GM18499 (cell line): ENCODE data around the gene PINK1.

Source experiments
- ATAC-seq: cut with Tn5 transposase; IDR thresholded peaks from one replicate; pipeline ENCODE4 v1.9.1; 2021; ENCODE audit warnings: moderate number of reproducible peaks; ENCODE audit not compliant: insufficient read depth, unreplicated experiment

The PINK1 gene

DNA sequence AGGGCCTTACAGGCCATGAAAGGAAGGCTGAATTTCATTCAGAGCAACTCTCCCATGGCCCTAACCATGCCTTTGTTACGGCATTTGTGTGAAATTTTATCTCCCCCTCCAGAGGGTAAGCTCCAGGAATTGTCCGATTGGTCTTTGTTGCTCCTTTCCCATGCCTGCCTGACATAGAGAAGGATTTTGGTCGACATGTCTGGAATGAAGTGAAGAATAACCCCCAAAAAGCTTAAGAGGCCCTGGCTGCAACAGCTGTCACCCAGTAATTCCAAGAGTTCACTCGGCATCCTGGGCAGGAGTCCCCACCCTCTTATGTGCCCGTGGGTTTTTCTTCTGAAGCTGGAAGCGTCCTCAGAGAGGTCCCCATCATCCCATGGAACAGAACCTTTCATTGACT, 23.7 kb upstream of the PINK1 start:
- no peak for ATAC-seq

- ATAC-seq: no peak
These were observed 22.3 kb upstream of the PINK1 start for GRCh38 chr1:20610970-20611369.

DNA sequence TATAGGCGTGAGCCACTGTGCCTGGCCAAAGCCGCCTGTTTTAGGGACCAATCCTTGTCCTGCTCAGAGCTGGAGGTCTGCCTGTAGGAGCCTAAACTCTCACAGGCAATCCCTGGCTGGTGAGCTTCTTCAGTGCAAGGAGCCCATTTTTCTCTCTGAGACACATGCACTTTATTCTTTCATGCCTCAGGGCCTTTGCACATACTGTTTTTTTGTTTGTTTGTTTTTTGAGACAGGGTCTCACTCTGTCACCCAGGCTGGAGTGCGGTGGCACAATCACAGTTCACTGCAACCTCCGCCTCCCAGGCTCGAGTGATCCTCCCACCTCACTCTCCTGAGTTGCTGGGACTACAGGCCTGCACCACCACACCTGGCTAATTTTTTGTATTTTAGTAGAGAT, 21.6 kb upstream of the PINK1 start:
- ATAC-seq: no peak

DNA sequence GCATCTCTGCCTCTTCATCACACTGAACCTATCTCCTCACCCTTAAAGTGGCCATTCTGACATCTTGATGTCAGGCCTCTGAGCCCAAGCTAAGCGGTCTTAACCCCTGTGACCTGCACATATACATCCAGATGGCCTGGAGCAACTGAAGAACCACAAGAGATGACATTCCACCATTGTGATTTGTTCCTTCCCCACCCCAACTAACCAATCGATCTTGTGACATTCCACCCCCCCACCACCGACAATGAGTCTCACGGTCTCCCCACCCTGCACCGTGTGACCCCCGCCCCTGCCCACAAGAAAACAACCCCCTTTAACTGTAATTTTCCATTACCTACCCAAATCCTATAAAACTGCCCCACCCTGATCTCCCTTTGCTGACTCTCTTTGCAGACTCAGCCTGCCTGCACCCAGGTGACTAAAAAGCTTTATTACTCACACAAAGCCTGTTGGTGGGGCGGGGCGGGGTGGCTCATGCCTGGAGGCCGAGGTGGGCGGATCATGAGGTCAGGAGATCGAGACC, 21.0 kb upstream of the PINK1 start:
- ATAC-seq: no peak

- ATAC-seq: no peak
These were observed 19.1 kb upstream of the PINK1 start for GRCh38 chr1:20614131-20614579.

DNA sequence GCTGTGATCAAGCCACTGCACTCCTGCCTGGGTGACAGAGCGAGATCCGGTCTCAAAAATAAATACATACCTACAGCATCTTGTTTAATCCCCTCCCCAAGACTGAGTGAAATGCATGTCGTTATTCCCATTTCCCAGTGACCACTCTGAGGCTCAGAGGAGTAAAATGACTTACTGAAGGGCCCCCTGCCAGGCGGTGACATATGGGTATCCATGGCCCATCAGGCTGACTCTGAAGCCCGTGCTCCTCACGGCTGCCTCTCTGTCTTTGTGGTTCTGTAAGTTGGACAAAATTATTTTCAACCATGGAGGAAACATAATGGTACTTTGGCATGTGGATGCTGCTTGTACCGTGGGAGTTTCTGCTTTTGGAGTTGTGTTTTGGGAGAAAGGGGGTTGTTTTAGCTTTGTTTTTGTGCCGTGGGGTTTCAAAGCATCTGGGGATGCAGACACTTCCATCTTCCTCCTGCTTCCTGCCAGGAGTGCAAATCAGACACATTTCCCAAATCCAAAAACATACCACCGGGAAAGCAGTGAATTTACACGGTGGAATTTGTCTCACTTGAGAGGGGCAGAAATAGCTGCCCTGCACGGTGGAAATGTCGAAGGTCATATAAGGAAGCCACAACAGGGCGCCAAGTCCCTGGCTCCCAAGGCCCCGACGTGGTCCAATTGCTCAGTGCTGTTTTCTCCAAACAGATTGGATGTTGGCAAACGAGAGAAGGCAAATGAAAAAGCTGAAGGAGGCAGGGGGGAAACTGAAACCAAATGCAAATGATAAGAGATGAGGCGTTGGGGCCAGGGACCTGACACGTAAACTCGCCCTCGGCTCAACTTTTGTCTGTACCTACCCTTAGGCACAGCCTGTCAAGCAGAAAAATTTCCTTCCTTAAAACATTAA, 17.1 kb upstream of the PINK1 start:
- no peak for ATAC-seq

DNA sequence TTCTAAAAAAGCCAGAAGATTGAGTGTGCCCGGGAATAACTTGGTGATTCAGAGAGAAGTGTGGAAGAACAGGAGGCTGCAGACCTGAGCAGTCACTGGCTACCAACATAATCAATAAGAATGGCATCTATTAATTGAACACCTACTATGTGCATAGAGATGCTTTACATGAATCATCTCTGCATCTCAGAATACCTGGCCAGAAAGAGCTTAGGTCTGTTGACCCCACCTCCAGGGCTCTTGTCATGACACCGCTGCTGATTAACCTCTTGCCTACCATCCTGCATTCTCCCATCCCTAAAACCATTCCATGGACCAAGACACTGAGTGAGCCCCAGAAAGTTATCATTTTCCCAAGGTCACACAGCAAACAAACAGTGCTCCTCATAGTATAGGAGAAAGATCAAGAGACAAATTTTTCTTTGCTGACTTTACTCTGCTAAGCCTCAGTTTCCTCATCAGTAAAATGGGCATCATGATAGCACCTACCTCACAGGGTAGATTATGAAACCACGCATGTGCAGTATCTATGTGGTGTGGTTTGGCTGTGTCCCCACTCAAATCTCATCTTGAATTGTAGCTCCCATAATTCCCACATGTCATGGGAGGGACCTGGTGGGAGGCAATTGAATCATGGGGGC, 16.3 kb upstream of the PINK1 start:
- no peak for ATAC-seq

DNA sequence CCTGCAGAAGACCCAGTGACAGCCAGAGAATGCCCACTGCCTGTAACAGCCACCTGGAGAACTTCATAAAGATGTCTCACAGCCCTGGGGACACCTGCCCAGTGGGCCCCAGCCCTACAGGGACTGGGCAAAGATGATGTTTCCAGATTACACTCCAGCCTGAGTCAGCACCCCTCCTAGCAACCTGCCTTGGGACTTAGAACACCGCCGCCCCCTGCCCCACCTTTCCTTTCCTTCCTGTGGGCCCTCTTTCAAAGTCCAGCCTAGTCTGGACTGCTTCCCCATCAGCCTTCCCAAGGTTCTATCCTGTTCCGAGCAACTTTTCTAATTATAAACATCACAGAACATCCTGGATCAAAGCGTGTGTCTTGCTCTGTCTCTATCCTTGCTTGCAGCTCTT, 14.7 kb upstream of the PINK1 start:
- ATAC-seq: no peak

DNA sequence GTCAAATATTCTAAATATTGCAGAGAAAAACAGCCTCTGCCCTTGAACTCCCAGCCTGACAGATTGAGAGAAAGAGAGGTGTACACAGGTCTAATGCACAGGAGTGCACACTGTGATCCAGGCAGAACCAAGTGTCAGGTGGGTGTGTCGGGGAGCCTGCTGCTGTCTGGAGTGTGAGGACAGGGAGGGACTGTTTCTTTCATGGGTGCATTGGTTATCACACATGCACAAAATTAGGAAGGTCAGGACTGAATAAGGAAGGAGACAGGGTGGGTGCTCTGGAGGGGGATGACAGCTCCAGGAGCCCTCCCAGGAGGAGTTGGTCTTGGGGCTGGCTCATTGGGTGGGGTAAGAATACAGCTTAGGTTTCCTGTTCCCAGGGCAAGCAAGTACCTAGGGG, 13.3 kb upstream of the PINK1 start:
- ATAC-seq: no peak

DNA sequence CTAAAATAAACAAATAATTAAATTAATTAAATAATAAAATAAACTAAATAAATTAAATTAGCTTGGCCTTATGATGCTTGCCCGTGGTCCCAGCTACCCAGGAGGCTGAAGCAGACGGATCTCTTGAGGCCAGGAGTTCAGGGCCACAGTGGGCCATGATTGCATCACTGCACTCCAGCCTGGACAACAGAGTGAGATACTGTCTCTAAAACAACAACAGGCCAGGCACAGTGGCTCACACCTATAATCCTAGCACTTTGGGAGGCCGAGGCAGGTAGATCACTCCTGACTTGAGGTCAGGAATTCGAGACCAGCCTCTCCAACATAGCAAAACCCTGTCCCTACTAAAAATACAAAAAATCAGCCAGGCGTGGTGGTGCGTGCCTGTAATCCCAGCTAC, 12.2 kb upstream of the PINK1 start:
- no peak for ATAC-seq

- ATAC-seq: no peak
These were observed 8.5 kb upstream of the PINK1 start for GRCh38 chr1:20624709-20625108.

- ATAC-seq: no peak
These were observed 7.8 kb upstream of the PINK1 start for GRCh38 chr1:20625176-20626097.

DNA sequence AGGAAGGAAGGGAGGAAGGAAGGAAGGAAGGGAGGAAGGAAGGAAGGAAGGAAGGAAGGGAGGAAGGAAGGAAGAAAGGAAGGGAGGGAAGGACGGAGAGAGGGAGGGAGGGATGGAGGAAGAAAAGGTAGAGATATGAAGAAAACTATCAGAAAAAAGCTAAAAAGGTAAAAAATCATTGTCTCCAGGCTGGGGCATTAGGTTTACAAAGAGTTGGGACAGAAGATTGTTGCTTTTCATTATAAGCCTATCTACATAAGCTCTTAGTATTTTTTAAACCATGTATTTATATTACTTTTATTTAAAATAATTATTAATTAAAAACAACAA, 7.2 kb upstream of the PINK1 start:
- ATAC-seq: no peak

GRCh38 chr1:20626524-20626923, 6.7 kb upstream of the PINK1 start:
- no peak for ATAC-seq

- ATAC-seq: no peak
These were observed 2.5 kb upstream of the PINK1 start for GRCh38 chr1:20630729-20631128.

DNA sequence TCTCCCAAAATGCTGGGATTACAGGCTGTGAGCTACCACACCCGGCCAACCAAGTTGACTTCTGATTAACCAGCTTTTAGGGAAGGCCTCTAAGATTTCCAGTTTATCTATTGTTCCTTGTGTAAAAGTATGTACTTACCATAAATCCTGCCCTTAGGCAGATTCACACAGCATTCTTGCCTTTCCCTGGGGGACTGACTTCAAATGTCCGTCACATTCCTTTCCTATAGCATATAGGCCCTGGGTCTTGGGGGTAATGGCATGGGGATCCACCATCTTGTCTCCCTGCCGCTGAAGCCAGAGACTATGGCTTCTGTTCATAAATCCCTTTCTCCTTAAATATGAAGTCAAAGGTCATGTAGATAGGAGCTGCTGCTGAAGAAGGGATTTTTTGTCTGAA, 872 bp upstream of the PINK1 start:
- ATAC-seq: no peak

- ATAC-seq: no peak
These were observed 871 bp downstream of the PINK1 start for GRCh38 chr1:20634065-20634593.

- no peak for ATAC-seq
These were observed 1.4 kb downstream of the PINK1 start for GRCh38 chr1:20634594-20635084.

GRCh38 chr1:20636785-20637347, 3.6 kb downstream of the PINK1 start:
- ATAC-seq: no peak

GRCh38 chr1:20640183-20640597, 6.9 kb downstream of the PINK1 start:
- no peak for ATAC-seq
